GM18517 (cell line): Measurements from ENCODE around the gene PARK7.
"Not testable (repeated sequence)": the region's sequence is repeated elsewhere in the genome, so short reads cannot be mapped to it uniquely, and the experiment has no call there.

Source experiments
- ATAC-seq: cut with Tn5 transposase; IDR thresholded peaks from one replicate; pipeline ENCODE4 v1.9.1; 2021; ENCODE audit warnings: mild to moderate bottlenecking, moderate library complexity; ENCODE audit not compliant: unreplicated experiment

Gene PARK7

GRCh38 chr1:7961216-7962013, at the start of gene PARK7:
Gene PARK7 (plus strand): TSS chr1:7961711. CDS start chr1:7962786, 1,075 bp downstream.
- peak; percentile 94 for ATAC-seq

GRCh38 chr1:7912145-7912544, 49.4 kb upstream of the PARK7 start:
- ATAC-seq, result no peak

- ATAC-seq, result no peak
Measured at GRCh38 chr1:7912743-7913557, 48.6 kb upstream of the PARK7 start.

- ATAC-seq, result no peak
Measured at GRCh38 chr1:7915826-7916500, 45.5 kb upstream of the PARK7 start.

GRCh38 chr1:7916501-7916830, 45.0 kb upstream of the PARK7 start:
- no peak for ATAC-seq

GRCh38 chr1:7917971-7918370, 43.5 kb upstream of the PARK7 start:
- ATAC-seq, result not testable (repeated sequence)

- ATAC-seq, result no peak
Measured at GRCh38 chr1:7919880-7920279, 41.6 kb upstream of the PARK7 start.

- no peak for ATAC-seq
Measured at GRCh38 chr1:7921796-7922195, 39.7 kb upstream of the PARK7 start.

GRCh38 chr1:7922301-7922700, 39.2 kb upstream of the PARK7 start:
- no peak for ATAC-seq

GRCh38 chr1:7927061-7927460, 34.5 kb upstream of the PARK7 start:
- ATAC-seq, result not testable (repeated sequence)

GRCh38 chr1:7928247-7928646, 33.3 kb upstream of the PARK7 start:
- no peak for ATAC-seq

GRCh38 chr1:7929637-7930036, 31.9 kb upstream of the PARK7 start:
- ATAC-seq, result no peak

GRCh38 chr1:7930645-7931445, 30.7 kb upstream of the PARK7 start:
- ATAC-seq, result no peak

- no peak for ATAC-seq
Measured at GRCh38 chr1:7931446-7931812, 30.1 kb upstream of the PARK7 start.

GRCh38 chr1:7932524-7933138, 28.9 kb upstream of the PARK7 start:
- no peak for ATAC-seq

- no peak for ATAC-seq
Measured at GRCh38 chr1:7938070-7938469, 23.4 kb upstream of the PARK7 start.

- ATAC-seq, result no peak
Measured at GRCh38 chr1:7940034-7940433, 21.5 kb upstream of the PARK7 start.

- no peak for ATAC-seq
Measured at GRCh38 chr1:7940745-7941436, 20.6 kb upstream of the PARK7 start, which contains the start of gene TNFRSF9. Gene TNFRSF9 (minus strand): TSS chr1:7940839. CDS start chr1:7939994, 845 bp downstream.

GRCh38 chr1:7941437-7941793, 20.1 kb upstream of the PARK7 start:
- no peak for ATAC-seq
